Activated CD8-positive, alpha-beta memory T cell treated with anti-CD3 and anti-CD28 coated beads, Interleukin-2, amount 50 U/mL, for 1 hour (primary cell): ENCODE measurements around the gene WAPL.
"Not testable (repeated sequence)": the region's sequence is repeated elsewhere in the genome, so short reads cannot be mapped to it uniquely, and the experiment has no call there.

Experiments used
- DNase-seq: peaks from one replicate; pipeline ENCODE4 v3.0.0-alpha.2; 2020; ENCODE audit errors: extremely low read depth

WAPL gene, protein sequence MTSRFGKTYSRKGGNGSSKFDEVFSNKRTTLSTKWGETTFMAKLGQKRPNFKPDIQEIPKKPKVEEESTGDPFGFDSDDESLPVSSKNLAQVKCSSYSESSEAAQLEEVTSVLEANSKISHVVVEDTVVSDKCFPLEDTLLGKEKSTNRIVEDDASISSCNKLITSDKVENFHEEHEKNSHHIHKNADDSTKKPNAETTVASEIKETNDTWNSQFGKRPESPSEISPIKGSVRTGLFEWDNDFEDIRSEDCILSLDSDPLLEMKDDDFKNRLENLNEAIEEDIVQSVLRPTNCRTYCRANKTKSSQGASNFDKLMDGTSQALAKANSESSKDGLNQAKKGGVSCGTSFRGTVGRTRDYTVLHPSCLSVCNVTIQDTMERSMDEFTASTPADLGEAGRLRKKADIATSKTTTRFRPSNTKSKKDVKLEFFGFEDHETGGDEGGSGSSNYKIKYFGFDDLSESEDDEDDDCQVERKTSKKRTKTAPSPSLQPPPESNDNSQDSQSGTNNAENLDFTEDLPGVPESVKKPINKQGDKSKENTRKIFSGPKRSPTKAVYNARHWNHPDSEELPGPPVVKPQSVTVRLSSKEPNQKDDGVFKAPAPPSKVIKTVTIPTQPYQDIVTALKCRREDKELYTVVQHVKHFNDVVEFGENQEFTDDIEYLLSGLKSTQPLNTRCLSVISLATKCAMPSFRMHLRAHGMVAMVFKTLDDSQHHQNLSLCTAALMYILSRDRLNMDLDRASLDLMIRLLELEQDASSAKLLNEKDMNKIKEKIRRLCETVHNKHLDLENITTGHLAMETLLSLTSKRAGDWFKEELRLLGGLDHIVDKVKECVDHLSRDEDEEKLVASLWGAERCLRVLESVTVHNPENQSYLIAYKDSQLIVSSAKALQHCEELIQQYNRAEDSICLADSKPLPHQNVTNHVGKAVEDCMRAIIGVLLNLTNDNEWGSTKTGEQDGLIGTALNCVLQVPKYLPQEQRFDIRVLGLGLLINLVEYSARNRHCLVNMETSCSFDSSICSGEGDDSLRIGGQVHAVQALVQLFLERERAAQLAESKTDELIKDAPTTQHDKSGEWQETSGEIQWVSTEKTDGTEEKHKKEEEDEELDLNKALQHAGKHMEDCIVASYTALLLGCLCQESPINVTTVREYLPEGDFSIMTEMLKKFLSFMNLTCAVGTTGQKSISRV (N-terminal part only)

DNA sequence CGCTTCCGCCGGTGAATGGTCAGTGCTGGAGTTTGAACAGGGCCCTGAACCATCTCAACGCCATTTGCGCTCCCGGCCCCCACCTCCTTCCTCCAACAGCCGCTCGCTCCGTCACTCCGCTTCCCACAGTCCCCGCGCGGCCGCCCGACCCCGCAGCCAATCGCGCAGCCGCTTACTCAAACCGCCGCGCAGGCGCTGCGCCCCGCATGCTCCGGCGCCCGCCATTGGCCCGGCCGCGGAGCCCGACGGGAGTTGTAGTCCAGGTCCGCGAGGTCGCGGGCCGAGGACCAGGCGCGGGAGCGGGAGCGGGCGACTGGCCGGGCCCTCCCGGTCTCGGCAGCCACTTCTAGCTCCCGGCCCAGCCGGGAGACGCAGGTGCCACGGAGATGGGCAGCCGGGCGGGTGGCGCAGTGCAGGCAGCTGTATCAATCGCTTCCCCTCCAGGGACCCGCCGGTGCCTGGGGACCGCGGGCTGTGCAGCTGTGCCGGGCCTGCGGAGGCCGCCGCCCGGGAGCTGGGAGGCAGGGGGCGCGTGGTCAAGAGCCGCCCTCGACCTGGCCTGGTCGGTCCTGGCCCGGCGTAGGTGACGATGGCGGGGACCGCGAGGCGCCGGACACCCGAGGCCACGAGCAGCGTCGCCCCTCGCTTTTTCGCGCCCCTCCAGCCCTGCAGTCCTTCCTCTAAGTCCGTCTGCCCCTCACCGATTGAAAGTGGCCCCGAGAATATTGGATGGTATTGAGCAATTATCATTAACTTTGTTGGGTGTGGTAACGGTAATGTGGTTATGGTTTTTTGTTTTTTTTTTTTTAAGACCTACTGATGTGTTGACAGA, at the start of gene WAPL:
Gene WAPL (minus strand): TSS at position 115 of the 832 bp plus-strand sequence. CDS start 3,723 bp downstream, outside the sequence.
- DNase-seq: peak; percentile 81

DNA sequence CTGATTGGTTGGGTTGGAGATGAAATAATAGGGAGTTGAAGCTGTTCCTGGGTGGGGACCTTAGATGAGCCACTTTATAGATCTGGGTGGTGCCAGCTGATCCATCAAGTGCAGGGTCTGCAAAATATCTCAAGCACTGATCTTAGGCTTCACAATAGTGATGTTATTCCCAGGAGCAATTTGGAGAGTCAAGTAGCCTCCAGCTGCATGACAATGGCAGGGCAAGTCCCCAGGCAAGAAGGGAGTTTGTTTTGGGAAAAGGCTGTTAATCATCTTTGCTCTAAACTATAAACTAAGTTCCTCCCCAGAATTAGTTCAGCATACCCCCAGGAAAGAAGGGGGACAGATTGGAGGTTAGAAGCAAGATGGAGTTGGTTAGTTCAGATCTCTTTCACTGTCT, 47.7 kb upstream of the WAPL start:
- no peak for DNase-seq

DNA sequence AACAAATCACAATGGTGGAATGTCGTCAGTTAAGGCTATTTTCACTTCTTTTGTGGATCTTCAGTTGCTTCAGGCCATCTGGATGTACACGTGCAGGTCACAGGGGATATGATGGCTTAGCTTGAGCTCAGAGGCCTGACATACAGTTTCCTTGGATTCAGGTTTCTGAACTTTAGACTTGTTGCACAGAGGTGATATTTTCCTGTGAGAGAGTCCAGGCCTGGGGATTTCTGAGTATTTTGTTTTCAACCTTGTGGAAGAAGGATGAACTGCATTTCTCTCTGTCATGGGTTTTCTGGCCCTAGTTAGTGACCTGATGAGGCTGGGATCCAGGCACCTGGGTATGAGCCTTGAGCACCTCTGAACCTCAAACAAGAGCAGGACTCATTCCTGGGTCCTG, 44.9 kb upstream of the WAPL start:
- DNase-seq: not testable (repeated sequence)

DNA sequence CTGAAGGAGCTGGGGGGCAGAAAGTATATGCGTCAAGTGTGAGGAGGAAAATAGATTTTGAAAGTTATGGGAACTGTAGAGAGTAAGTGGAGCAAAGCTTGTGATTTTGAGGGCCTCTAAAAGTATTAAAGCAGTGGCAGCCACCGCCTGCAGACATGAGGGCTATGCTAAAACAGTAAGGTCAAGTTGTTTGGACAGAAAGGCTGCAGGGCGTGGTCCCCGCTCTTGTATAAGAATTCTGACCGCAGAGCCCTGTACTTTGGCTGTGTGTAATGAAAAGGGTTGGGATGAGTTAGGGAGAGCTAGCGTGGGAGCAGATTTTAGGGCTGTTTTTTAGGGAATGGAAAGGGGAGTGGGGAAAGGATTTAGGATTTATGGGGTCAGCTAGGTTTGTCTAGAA, 41.7 kb upstream of the WAPL start:
- not testable (repeated sequence) for DNase-seq

DNA sequence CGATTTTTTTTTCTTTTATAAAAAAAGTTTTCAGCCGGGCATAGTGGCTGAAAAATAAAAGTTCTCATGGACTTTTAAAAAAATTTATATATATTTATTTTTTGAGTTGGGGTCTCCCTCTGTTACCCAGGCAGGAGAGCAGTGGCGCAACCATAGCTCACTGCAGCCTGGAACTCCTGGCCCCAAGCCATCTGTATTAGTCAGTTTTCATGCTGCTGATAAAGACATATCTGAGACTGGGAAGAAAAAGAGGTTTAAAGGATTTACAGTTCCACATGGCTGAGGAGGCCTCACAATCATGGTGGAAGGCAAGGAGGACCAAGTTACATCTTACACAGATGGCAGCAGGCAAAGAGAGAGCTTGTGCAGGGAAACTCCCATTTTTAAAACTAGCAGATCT, 37.1 kb upstream of the WAPL start:
- not testable (repeated sequence) for DNase-seq

DNA sequence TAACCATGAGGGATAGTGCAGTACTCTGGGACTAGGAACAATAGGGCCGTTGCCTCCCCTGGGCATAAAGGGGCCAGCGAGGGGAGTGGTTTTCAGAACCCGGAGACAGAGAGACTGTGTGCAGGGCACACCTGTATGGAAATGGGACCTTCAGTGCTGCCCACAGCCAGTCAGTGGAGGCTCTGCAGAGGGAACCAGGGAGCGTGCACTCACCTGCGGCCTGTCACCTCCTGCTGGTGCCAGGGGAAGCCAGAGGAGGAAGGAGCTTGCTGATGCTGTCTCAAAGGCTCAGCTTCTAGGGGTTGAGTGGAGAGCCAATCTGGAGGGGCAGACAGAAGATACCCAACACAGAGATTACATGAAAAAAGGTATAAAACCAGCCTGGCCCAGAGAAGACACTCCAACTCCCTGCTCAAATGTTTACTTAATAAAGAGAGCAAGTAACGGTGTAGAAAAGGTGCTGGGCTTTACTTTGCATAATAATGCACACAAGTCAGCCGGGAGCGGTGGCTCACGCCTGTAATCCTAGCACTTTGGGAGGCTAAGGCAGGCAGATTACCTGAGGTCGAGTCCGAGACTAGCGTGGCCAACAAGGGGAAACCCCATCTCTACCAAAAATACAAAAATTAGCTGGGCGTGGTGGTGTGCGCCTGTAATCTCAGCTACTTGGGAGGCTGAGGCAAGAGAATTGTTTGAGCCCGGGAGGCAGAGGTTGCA, 35.5 kb upstream of the WAPL start:
- no peak for DNase-seq

DNA sequence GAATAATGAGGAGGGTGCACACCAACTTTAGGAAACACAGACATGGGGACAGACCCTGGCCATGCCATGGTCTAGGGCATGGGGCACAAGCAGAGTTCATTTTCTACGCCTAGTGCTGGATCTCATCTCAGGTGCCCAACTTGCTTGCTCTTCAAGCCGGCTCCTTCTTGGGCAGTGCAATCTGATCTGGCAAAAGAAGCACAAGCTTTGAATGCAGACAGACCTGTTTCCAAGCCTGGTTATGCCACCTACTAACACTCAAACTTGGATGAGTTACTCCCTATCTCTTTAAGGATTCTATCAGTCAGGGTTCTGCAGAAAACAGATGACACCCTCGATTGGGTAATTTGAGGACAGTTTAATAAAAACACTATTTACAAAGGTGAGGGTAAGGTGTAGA, 34.9 kb upstream of the WAPL start:
- no peak for DNase-seq

DNA sequence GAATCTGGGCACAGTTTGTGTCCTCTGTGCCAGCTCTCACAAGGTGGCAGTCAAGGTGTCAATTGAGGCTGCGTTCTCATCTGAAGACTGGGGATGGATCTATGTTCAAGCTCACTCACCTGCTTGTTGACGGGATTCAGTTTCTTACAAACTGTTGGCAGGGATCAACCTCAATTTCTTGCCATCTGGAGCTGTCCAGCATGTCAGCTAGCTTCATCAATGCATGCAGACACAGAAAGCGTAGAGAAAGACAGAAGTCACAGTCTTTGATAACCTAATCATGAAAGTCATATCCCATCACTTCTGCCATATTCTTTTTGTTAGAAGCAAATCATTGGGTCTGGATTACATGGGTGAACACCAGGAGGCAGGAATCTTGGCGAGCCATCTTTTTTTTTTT, 32.0 kb upstream of the WAPL start:
- no peak for DNase-seq

DNA sequence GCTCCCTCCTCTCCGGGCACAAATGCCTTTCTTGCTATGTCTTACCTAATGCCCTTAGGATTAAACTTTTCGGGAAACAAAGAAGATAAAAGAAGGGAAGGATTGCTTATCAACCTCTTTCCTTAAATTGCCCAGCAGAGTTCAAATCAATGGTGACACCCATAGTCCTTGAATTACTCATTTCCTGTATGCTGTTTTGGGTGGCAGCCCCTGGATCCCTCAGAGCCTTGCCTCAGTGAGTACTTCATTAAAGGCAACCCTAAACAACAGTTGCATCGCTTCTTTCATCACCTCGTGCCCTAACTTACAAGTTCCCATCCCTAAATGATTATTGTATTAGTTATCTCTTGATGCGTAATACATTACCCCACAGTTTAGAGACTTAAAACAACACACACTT, 31.6 kb upstream of the WAPL start:
- no peak for DNase-seq

DNA sequence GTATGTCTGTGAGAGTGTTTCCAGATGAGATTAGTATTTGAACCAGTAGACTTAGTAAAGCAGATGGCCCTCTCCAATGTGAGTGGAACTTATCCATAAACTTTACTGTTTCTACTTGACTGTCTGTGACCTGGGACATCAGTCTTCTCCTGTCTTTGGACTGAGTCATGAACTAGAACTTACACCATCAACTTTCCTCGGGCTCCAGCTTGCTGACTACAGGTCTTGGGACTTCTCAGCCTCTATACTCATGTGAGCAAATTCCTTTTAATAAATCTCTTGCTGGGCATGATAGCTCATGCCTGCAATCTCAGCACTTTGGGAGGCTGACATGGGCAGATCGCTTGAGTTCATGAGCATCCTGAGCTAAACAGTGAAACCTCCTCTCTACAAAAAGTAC, 25.7 kb upstream of the WAPL start:
- no peak for DNase-seq

DNA sequence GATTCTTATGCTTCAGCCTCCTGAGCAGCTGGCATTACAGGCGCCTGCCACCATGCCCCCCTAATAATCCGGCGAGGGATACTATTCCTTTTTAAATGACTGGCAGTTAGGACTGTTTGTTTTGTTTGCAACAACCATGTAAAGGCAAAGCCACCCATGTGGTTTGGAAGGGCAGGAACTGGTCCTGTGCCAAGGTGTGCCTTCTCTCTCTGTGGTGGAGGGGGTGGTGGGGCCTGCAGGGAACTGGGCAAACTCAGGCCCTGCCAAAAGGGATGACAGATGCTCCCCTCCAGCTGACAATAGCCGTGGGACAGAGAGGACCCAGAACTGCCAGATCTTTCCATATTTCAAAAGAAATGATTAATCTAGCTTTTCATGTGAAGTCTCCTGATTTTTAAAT, 23.5 kb upstream of the WAPL start:
- DNase-seq: no peak

DNA sequence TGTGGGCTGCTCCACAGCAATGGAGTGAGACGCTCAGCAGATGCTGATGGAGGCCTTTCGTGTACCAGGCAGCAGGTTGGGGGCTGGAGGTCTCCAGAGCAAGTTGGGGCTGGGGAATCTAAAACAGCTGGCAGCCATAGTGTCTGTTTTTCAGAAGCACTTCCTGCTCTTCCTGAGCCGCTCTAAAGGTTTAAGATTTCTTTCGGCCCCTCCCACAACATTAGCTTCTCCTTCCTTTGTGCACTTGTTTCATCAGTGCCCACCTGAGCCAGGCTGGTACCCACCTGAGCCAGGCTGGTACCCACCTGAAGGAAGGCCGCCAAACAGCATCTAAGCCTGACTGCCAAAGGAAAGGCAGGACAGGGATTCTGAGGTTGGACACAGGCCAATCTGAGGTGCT, 18.4 kb upstream of the WAPL start:
- DNase-seq: no peak

DNA sequence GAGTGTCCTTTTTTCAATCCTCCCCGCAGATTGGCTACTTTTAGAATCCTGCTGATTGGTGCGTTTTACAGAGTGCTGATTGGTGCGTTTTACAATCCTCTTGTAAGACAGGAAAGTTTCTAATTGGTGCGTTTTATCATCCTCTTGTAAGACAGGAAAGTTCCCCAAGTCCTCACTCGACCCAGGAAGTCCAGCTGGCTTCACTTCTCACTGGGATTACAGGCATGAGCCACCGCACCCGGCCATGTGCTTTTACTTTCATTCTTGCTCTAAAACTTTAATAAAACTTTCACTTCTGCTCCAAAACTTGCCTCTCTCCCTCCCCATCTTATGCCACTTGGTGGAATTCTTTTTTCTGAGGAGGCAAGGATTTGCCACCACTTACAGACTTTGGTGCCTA, 17.0 kb upstream of the WAPL start:
- no peak for DNase-seq

DNA sequence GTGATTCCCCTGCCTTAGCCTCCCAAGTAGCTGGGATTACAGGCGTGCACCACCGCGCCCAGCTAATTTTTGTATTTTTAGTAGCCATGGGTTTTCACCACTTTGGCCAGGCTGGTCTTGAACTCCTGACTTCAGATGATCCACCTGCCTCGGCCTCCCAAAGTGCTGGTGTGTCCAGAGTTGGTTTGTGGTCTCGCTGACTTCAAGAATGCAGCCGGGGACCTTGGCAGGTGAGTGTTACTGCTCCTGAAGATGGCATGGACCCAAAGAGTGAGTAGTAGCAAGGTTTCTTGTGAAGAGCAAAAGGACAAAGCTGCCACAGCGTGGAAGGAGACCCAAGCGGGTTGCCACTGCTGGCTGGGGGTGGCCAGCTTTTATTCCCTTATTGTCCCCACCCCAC, 16.4 kb upstream of the WAPL start:
- DNase-seq: not testable (repeated sequence)

DNA sequence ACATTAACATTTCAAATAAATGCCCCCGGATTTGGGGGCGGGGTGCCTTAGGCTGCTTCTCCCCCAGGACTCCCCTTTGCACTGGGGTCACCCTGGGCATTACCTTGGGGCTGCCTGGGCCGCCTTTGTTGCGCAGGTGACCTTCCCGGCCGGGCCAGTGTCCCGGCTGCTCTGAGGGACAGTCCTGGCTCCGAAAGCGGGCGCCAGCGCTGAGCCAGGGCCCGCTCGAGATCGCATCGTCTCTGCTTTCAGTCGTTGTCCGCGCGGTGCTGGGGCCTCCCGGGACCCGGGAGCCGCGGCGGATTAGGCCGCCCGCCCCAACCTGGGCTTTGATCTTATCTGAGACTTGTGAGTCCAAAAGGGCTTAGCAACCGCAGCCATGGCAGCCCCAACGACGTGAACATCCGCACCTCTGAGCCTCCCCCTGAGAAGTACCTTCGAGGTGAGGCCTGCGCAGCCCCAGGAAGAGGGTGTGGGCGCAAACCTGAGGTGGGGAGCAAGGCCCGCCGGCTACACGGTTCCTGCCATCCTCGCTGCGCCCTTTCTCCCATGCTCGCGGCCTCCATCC, 14.8 kb upstream of the WAPL start:
- no peak for DNase-seq

DNA sequence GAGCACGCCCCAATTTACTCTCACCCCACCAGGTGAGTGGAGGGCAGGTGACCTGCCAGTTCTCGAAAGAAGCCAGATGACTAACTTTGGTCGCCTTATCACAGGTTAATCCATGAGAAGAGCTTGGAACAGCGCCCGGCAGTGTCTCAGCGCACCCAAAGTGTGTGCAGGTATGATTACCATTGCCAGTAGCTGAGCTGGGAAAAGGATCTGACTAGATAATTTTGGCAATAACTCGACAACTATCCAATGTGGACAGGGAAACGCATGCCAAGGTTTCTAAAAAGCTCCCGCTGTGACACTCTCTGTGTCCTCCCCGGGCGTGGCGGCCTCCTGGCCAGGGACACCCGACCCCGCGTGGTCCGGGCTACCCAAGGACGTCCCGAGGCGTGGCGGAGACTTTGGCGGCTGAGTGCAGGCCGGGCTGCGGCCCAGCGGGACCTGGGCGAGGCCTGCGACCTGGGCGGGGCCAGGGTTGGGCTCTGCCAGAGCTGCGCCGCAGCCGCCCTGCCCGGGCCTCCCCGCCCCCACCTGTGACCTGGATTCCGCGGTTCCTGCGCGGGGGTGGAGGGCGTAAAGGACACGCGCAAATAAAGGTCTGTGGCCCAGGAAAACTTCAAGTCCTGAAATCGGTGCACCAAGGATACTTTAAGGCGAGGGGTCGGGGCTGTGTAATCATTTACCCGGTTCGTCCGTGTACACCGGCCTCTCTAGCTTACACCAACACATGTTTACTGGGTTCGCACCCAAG, 13.7 kb upstream of the WAPL start:
- no peak for DNase-seq

DNA sequence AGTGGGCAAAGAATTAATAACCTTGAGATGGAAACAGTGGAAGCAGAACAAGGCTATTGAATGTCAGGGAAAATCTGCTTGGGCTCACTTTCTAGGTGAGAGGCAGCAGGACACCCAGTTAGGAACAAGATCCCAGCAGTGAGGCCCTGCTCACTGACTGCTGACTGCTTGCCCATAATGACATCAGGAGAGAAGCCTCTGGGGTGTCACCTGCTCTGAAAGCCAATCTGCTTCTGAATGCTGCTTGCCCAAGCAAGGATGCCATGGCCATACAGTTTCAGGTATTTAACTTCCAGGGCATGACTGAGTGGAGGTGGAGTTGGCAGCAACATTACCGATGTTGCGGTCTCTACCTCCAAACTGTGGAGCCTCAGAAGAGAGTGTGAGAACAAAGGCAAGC, 11.7 kb upstream of the WAPL start:
- DNase-seq: no peak

DNA sequence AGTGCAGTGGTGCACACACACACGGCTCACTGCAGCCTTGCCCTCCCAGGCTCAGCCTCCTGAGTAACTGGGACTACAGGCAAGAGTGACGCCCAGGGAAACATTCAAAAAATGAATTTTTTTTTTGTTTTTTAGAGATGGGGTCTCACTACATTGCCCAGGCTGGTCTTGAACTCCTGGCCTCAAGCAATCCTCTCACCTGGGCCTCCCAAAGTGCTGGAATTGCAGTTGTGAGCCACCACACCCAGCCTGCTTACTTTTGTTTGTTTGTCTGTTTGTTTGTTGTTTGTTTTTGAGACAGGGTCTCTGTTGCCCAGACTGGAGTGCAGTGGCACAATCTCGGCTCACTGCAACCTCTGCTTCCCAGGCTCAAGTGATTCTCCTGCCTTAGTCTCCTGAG, 7.1 kb upstream of the WAPL start:
- not testable (repeated sequence) for DNase-seq

DNA sequence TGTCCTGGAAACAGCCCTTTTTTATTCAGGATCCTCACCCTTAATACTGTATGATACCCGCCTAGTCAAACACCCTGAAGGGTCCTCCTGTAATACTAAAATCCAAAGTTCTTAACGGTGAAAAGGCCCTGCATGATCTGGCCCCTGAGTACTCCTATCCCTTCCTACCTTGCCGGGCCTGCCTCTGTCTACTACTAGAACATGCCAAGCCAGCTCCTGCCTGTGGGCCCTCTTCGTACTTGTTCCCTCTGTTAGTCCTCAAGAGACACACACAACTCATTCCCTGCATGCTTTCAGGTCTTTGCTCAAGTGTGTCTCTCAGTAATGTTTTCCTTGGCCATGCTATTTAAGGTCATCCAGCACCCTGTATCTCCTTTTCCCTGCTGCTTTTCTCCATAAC, 5.0 kb upstream of the WAPL start:
- no peak for DNase-seq

DNA sequence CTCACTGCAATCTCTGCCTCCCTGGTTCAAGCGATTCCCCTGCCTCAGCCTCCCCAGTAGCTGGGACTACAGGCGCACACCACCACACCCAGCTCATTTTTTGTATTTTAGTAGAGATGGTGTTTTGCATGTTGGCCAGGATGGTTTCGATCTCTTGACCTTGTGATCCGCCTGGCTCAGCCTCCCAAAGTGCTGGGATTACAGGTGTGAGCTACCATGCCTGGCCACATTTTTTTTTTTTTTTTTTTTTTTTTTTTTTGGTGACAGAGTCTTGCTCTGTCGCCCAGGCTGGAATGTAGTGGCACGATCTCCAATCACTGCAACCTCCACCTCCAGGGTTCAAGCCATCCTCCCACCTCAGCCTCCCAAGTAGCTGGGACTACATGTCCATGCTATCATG, 4.1 kb upstream of the WAPL start:
- DNase-seq: not testable (repeated sequence)
